Activated T-cell treated with anti-CD3 and anti-CD28 coated beads for 24 hours (primary cell): ENCODE measurements around the gene ZNF296.

Source experiments
- DNase-seq: peaks from one replicate; pipeline ENCODE4 v3.0.0-alpha.2; 2020; ENCODE audit warnings: low read depth

ZNF296 gene

DNA sequence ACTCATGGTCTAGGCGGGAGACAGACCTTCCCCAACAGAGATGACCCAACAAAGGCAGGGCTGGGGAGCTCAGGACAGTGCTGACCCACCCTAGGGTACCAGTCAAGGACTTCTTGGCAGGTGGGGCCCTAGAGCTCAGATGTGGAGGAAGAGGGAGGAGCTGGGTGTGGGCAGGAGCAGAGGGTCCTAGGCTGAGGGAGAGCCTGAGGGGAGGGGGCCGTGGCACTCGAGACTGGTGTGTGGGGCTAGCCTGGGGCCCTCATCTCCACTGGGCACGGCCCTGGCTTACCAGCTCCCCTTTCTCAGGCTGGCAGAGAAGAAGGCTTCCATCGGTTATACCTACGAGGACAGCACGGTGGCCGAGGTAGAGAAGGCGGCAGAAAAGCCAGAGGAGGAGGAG, 18.8 kb downstream of the ZNF296 start:
- DNase-seq, result no peak

DNA sequence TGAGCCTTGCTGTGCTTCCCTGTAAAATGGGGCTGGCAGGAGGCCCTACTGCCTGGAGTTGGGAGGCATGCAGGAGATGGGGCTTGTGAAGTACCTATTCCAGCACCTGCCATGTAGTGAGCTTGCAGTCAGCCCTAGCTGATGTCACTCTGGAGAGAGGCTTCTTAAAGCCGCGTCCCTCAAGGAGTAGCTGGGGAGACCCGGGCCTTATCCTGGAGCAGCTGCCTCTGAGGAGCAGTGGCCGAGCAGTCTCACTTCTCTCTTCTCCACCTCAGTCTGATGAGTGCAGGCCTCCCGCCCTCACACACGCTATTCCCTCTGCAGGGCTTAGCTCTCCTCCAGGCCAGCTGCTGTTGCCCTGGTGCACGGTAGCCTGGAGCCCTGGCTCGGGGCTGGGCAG, 19.4 kb downstream of the ZNF296 start:
- DNase-seq, result no peak

DNA sequence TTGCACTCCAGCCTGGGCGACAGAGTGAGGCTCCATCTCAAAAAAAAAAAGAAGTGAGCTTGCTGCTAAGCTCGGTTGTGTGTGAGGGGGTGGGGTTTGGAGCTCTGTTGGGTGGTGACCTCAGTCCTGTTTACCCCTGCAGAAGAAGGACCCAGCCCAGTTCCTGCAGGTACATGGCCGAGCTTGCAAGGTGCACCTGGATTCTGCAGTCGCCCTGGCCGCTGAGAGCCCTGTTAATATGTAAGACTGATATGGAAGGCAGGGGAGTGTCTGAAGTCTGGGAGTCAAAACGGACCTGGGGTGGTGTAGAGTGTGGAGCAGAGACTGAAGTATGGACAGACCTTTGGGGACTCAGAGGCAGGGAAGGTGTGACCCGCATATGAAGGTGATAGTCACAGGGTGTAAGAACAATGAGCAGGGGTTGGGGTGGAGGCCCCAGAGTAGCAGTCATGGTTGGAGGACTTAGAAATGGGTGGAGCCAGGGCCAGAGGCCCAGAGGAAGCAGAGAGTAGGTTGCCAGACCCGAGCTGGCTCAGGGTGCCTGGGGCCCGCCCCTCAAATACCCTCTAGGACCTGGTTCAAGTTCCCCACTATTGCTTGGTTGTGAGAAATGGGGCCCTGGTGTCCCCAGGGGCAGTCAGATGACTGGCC, 24.2 kb downstream of the ZNF296 start:
- no peak for DNase-seq

DNA sequence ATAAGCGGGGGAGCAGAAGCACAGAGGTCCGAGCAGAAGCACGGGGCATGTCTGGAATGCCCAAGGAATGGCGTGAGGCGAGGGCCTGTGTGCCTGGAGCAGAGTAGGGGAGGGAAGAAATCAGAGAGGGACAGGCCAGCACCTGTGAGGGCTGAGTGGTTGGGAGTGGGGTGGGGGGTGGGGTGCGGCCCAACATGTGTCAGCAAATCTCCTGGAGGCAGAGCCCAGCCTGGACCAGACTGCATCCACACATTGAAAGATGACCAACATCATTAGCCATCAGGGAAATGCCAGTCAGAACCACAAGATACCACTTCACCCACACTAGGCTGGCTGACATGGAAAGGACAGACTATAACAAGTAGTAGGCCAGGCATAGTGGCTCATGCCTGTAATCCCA, 26.2 kb downstream of the ZNF296 start:
- no peak for DNase-seq

DNA sequence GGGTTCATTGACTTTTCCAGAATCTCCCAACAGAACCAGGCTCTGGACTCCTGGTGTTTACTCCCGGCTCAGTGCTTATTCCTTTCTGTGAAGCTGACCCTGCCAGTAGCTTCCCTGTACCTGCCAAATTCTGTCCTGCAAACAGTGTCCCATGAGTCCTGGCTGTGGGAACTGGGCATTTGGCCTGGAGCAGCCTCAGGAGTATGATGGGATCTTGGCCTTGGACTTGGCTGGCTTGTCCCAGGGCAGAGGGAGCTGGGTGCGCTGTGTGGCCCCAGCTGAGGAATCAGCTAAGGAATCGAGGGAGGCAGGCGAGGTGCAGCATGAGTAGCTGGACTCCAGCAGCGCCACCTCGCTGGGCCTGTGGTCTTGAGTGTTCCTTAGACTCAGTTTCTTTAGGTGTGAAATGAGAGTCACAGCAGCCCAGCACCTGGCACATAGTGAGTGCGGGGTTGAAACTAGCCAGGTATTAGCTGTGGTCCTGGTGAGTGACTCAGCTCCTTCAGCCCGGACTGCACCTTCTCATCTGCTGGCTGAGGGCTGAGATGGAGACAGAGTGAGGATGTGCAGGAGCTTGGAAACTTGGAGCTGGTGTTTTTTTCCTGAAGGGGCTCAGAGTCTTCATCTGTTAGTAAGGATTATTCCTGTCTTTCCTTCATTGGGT, 27.1 kb downstream of the ZNF296 start:
- no peak for DNase-seq

DNA sequence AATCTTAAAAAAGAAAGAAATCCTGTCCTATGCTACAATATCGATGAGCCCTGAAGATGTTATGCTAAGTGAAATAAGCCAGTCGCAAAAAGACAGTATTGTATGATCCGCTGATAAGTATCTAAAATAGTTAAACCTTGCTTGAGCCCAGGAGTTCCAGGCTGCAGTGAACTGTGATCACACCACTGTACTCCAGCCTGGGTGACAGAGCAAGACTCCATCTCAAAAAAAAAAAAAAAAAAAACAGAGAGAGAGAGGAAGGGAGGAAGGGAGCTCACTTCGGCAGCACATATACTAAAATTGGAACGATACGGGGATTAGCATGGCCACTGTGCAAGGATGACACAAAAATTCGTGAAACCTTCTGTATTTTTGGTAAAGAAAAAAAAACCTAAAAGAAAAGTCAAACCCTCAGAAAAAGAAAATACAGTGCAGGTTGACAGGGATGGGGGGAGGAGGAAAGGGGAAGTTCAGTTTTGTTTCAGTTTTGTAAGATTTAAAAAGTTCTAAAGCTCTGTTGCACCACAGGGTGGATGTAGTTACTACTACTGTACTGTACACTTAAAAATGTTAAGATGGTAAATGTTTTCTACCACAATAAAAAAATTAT, 29.0 kb downstream of the ZNF296 start:
- DNase-seq, result no peak

DNA sequence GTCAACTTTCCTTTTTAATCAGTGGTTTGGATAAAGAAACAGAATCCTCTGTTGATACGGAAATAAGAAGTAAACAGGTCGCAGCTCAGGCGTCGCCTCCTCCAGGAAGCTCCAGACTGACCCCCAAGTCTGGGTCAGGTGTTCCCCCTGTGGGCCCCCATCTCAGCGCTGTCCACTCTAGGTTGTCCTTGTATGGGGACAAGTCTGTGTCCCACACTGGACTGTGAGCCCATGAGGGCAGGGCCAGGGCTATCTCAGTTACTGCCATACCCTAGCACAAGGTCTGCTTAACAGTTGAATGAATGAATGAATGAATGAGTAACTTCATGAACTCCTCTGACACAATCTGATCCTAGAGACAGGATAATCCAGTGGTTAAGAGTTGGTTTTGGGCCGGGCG, 29.9 kb downstream of the ZNF296 start:
- no peak for DNase-seq

DNA sequence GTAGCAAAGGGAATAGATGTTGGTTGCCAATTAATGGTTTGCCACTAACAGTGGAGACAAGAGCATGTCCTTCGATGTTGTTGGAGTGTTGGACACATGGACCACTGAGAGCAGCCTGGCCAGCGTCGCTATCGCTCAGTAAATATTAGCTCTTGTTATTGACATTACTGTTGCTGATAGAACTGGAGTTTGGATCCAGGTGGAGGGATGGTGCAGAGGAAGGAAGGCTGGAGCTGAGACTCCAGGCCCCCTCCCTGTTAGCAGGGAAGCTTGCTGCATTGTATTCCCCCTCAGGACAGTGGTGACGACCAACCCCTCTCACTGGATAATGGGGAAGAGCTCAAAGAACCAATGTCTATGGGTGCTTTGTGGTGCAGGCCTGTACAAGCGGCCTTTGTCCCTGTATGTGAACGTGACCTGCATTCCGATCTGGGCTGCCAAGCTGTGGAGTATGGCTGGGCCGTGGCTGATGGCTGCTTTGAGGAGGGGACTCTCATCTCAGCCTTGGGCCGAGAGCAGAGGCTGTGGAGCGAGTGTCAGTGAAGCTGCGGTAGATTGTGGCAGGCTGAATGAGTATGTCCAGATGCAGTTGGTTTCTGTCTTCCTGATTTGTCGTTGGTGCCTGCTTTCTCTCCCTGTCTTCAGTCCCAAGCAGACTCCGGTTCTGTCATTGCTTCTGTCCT, 30.5 kb downstream of the ZNF296 start:
- no peak for DNase-seq

DNA sequence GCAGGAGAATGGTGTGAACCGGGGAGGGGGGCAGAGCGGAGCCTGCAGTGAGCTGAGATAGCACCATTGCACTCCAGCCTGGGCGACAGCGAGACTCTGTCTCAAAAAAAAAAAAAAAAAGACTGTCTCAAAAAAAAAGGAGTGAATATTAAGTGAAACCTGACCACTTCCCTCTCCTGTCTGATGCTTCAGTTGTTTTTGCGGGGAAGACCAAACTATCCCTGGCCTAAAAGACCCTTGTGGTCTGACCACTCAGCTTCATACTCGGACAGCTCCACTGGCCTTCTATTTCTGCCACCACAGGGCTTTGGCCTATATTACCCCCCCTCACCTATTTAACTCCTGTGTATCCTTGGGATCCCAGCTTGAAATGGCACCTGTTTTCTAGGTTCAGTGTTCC, 35.2 kb downstream of the ZNF296 start:
- DNase-seq, result no peak

DNA sequence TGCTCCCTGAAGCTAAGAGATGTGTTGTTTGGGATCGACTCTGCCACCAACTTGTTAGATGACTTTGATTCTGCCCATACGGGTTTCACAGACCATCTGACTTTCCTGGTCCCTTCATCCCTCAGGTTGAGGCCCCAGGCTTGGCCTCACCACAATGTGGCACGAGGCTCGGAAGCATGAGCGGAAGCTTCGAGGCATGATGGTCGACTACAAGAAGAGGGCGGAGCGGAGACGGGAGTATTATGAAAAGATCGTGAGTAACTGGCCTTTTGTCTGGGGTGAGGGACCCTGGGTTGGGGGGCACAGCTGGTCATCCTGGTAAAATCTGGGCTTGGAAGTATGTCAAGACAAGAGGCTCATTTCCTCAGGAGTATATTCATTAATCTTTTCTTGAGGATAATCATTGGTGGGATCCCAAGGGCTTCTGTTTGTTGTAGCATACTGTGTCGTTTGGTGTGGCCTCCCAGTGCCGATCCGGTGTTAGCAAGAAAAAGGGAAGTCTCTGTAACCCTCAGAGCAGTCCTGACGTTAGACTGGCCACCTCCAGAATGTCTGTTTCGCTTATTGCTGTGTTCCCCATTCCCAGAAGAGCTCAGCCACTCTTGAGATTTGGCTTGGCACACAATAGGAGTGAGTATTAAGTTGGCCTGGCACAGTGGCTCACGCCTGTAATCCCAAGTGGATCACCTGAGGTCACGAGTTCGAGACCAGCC, 36.1 kb downstream of the ZNF296 start:
- no peak for DNase-seq

DNA sequence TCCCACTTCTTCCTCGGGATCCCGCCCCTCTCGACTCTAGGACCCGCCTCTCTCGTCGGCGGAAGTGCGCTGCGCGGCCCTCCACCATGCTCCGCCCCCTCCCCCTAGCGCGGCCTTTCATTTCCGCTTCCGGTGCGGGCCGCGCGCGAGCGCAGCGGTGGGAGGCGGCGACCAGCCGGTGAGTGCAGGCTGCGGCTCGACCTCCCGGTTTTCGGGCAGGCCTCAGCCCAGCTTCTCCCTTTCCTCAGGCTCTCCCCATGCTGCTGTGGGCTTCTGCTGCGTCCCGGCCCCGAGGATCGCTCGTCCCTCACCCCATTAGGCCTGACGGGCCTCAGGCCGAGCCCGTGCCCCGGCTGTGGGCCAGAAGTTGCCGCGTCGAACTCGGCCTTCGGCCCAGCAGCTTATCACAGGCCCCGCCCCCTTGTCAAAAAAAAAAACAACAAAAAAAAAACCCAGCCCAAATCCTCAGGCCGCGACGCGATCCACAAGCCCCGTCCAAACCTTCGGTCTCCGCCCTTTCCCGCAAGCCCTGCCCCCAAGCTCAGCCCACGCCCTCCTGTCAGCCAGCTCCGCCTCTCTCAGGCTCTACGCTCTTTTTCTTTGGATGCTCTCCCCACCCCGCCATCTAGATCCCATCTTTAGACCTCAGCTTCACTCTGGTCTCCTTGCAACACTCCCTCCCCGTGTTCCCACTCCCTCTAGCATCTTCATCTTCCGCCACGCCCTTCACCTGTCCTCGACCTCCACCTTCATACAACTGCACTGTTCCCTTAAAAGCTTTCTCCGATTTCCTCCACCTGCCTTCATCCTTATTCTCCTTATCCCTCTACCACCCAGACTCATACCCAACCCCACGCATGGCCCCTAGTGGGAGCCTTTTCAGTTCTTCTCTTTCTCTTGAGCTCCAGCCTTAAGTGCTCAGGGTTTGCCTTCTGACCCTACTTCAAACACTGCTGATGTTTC, 37.1 kb downstream of the ZNF296 start, which contains the start of gene CLASRP:
TSS of gene CLASRP (plus strand) at position 115 of the 963 bp plus-strand sequence. CDS start 1,168 bp downstream, outside the sequence.
- DNase-seq, result peak; percentile 86

DNA sequence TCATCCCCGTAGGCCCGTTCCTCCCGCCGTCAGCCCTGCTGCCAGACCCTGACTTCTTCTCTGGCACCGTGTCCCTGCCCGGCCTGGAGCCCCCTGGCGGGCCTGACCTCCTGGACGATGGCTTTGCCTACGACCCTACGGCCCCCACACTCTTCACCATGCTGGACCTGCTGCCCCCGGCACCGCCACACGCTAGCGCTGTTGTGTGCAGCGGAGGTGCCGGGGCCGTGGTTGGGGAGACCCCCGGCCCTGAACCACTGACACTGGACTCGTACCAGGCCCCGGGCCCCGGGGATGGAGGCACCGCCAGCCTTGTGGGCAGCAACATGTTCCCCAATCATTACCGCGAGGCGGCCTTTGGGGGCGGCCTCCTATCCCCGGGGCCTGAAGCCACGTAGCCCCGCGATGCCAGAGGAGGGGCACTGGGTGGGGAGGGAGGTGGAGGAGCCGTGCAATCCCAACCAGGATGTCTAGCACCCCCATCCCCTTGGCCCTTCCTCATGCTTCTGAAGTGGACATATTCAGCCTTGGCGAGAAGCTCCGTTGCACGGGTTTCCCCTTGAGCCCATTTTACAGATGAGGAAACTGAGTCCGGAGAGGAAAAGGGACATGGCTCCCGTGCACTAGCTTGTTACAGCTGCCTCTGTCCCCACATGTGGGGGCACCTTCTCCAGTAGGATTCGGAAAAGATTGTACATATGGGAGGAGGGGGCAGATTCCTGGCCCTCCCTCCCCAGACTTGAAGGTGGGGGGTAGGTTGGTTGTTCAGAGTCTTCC, 38.7 kb downstream of the ZNF296 start:
- no peak for DNase-seq

DNA sequence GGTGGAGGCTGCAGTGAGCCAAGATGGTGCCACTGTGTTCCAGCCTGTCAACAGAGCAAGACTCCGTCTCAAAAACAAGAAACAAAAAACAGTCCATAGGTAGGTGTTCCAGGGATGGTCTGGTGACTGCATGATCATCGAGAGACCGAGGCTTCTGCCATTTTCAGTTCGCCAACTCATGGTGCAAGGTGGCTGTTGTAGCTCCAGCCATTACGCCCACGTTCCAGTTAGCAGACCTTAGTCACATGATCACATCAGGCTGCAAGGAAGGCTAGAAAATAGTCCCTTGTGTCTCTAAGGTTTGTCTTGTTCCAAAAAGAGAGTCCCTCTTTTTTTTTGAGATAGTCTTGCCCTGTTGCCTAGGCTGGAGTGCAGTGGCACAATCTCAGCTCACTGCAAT, 40.5 kb downstream of the ZNF296 start:
- DNase-seq, result no peak

DNA sequence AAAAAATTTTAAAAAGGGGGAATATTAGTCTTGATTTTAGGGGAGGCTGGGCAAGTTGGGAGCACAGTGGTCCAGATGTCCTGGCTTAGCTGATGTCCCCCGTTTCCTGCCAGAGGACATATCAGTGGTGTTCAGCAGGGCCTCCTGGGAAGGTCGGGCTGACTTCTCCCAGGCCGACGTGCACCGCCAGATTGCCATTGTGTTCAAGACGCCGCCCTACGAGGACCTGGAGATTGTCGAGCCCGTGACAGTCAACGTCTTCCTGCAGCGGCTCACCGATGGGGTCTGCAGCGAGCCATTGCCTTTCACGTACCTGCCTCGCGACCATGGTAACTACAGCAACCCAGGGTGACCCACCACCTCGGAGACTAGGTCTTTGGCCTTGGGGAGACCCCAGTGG, 43.9 kb downstream of the ZNF296 start:
- no peak for DNase-seq

DNA sequence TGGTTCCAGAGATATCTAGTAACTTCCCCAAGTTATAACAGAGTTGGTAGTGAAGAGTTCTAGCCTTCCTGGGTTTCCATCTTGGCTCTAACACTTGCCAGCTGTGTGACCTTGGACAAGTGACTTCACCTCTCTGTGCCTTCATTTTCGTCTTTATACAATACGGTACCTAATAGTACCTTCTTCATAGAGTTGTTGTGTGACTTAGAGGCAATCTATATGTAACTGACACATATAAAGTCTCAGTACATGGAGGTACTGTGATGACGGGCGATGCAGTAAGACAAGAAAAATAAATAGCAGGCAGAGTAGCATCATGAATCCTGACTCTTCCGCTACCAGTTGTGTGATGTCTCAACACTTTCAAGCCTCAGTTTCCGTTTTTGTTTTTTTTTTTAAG, 45.5 kb downstream of the ZNF296 start:
- DNase-seq, result no peak

DNA sequence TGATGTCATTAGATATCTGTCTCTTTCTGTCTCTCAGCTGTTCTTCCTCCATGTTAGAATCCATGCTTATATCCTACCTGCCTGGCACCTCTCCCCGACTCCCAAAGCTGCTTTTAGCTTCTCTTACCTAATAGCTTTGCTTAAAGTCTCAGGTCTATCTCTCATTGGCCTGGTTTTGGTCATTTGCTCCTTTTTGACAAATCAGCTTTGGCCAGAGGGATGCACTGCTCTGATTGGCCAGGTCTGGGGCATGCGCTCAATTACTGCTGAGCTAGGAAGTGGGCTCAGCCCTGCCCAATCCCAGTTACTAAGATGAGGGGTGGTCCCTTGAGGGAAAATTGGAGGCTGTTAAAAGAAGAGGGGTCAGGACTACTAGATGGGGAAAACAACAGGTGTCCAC, 48.9 kb downstream of the ZNF296 start:
- no peak for DNase-seq

DNA sequence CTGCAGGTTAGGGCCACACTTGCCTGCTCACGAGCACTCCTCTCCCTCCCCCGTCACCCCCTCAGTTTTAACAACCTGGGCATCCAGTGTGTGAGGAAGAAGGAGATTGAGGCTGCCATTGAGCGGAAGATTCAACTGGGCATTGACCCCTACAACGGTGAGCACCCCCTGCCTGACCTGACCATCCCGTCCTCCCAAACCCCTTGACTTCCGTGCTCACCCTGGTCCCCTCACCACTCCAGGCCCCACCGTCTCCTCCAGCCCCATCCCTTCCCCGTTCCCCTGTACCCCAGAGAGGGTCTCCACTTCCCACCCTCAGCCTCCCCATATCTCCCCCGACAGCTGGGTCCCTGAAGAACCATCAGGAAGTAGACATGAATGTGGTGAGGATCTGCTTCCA, 51.0 kb downstream of the ZNF296 start:
- no peak for DNase-seq

DNA sequence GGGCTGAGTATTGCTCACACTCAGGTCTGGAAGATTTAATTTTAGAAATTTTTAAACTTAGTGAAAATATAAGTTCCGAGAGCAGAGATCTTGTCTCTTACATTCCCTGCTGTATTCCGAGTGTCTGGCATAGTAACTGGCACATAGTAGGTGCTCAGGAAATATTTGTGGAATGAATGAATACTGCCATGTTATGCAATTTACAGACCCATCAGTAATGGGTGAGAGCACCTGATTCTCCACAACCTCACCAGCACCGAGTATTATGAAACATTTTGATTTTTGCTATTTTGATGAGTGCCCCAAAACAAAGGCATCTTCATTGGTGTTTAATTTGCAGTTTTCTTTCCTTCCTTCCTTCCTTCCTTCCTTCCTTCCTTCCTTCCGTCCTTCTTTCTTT, 53.2 kb downstream of the ZNF296 start:
- DNase-seq, result no peak

DNA sequence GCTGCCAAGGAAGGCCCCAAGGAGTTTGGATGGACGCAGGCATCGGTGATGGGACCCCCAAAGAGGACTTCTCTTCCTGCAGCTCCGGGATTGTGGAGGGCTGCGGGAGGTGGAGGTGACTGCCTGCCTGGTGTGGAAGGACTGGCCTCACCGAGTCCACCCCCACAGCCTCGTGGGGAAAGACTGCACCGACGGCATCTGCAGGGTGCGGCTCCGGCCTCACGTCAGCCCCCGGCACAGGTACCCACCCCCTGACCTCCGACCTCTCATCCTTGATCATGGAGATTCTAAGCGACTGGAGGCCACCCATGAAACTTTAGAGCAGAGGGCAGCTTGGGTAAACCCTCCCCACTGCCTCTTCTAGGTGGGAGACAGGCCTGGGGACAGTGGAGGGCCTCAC, 54.3 kb downstream of the ZNF296 start:
- no peak for DNase-seq
